ENCODE measurements around the gene RNFT2.

RNFT2 gene

GRCh38 chr12:116839287-116839830 lies 101.2 kb downstream of the RNFT2 start:
- Histone ChIP-seq H3K4me1 (ENCODE audit: control insufficient read depth, insufficient read depth, low read length) (peaks cover 8% of the 10 kb centered on the region; the same call in 1 of the 2 replicates), H3K9me3 (ENCODE audit: control insufficient read depth, insufficient read depth, low read length) (no peaks in the 10 kb centered on the region), H3K4me3 (ENCODE audit: low read depth, low read length) (no peak overlapping the region), H3K27me3 (ENCODE audit: control insufficient read depth, insufficient read depth, low read length) (no peaks in the 10 kb centered on the region), H3K36me3 (ENCODE audit: control insufficient read depth, insufficient read depth, low read length) (peaks cover 12% of the 10 kb centered on the region), H3K27ac (ENCODE audit: low read depth, low read length) (no peak overlapping the region), H3K9ac (ENCODE audit: low read depth, low read length) (no peak overlapping the region)

- no peaks in the 10 kb centered on the region for H3K9me3 ChIP-seq (ENCODE audit: control insufficient read depth, insufficient read depth, low read length)
- no peaks in the 10 kb centered on the region for H3K4me1 ChIP-seq (ENCODE audit: control insufficient read depth, insufficient read depth, low read length)
- H3K27ac ChIP-seq (ENCODE audit: low read depth, low read length): no peak overlapping the region
- H3K4me3 ChIP-seq (ENCODE audit: low read depth, low read length): no peak overlapping the region
- H3K27me3 ChIP-seq (ENCODE audit: control insufficient read depth, insufficient read depth, low read length): no peaks in the 10 kb centered on the region
- H3K9ac ChIP-seq (ENCODE audit: low read depth, low read length): no peak overlapping the region
- no peaks in the 10 kb centered on the region for H3K36me3 ChIP-seq (ENCODE audit: control insufficient read depth, insufficient read depth, low read length)
Measured at GRCh38 chr12:116843085-116843484, 105.0 kb downstream of the RNFT2 start.

GRCh38 chr12:116849216-116849615 lies 111.1 kb downstream of the RNFT2 start:
- no peak overlapping the region for H3K27ac ChIP-seq (ENCODE audit: low read depth, low read length)
- no peaks in the 10 kb centered on the region for H3K27me3 ChIP-seq (ENCODE audit: control insufficient read depth, insufficient read depth, low read length)
- no peak overlapping the region for H3K4me3 ChIP-seq (ENCODE audit: low read depth, low read length)
- no peak overlapping the region for H3K9ac ChIP-seq (ENCODE audit: low read depth, low read length)
- no peaks in the 10 kb centered on the region for H3K9me3 ChIP-seq (ENCODE audit: control insufficient read depth, insufficient read depth, low read length)
- no peaks in the 10 kb centered on the region for H3K4me1 ChIP-seq (ENCODE audit: control insufficient read depth, insufficient read depth, low read length)
- no peaks in the 10 kb centered on the region for H3K36me3 ChIP-seq (ENCODE audit: control insufficient read depth, insufficient read depth, low read length)

GRCh38 chr12:116852303-116852702 lies 114.2 kb downstream of the RNFT2 start:
- Histone ChIP-seq H3K9ac (ENCODE audit: low read depth, low read length) (no peak overlapping the region), H3K36me3 (ENCODE audit: control insufficient read depth, insufficient read depth, low read length) (no peaks in the 10 kb centered on the region)

GRCh38 chr12:116853507-116853906 lies 115.4 kb downstream of the RNFT2 start:
- H3K36me3 ChIP-seq (ENCODE audit: control insufficient read depth, insufficient read depth, low read length): no peaks in the 10 kb centered on the region
- H3K4me1 ChIP-seq (ENCODE audit: control insufficient read depth, insufficient read depth, low read length): peaks cover 4% of the 10 kb centered on the region; the same call in 1 of the 2 replicates
- H3K9me3 ChIP-seq (ENCODE audit: control insufficient read depth, insufficient read depth, low read length): no peaks in the 10 kb centered on the region
- H3K4me3 ChIP-seq (ENCODE audit: low read depth, low read length): no peak overlapping the region
- H3K27ac ChIP-seq (ENCODE audit: low read depth, low read length): no peak overlapping the region
- no peaks in the 10 kb centered on the region for H3K27me3 ChIP-seq (ENCODE audit: control insufficient read depth, insufficient read depth, low read length)
- no peak overlapping the region for H3K9ac ChIP-seq (ENCODE audit: low read depth, low read length)

More at GRCh38 chr12:116852303-116852702, 114.2 kb downstream of the RNFT2 start:
- Histone ChIP-seq H3K9me3 (ENCODE audit: control insufficient read depth, insufficient read depth, low read length) (no peaks in the 10 kb centered on the region), H3K4me1 (ENCODE audit: control insufficient read depth, insufficient read depth, low read length) (no peaks in the 10 kb centered on the region), H3K27me3 (ENCODE audit: control insufficient read depth, insufficient read depth, low read length) (no peaks in the 10 kb centered on the region), H3K27ac (ENCODE audit: low read depth, low read length) (no peak overlapping the region), H3K4me3 (ENCODE audit: low read depth, low read length) (no peak overlapping the region)

GRCh38 chr12:116855744-116856470 lies 117.8 kb downstream of the RNFT2 start:
- Histone ChIP-seq H3K4me3 (ENCODE audit: low read depth, low read length) (no peak overlapping the region), H3K4me1 (ENCODE audit: control insufficient read depth, insufficient read depth, low read length) (peaks cover 12% of the 10 kb centered on the region), H3K27ac (ENCODE audit: low read depth, low read length) (no peak overlapping the region), H3K27me3 (ENCODE audit: control insufficient read depth, insufficient read depth, low read length) (no peaks in the 10 kb centered on the region), H3K9me3 (ENCODE audit: control insufficient read depth, insufficient read depth, low read length) (no peaks in the 10 kb centered on the region), H3K9ac (ENCODE audit: low read depth, low read length) (no peak overlapping the region), H3K36me3 (ENCODE audit: control insufficient read depth, insufficient read depth, low read length) (no peaks in the 10 kb centered on the region)

GRCh38 chr12:116856729-116857128 lies 118.6 kb downstream of the RNFT2 start:
- H3K27me3 ChIP-seq (ENCODE audit: control insufficient read depth, insufficient read depth, low read length): no peaks in the 10 kb centered on the region
- H3K9me3 ChIP-seq (ENCODE audit: control insufficient read depth, insufficient read depth, low read length): no peaks in the 10 kb centered on the region
- no peak overlapping the region for H3K9ac ChIP-seq (ENCODE audit: low read depth, low read length)
- peaks cover 12% of the 10 kb centered on the region for H3K4me1 ChIP-seq (ENCODE audit: control insufficient read depth, insufficient read depth, low read length)
- no peak overlapping the region for H3K4me3 ChIP-seq (ENCODE audit: low read depth, low read length)
- H3K36me3 ChIP-seq (ENCODE audit: control insufficient read depth, insufficient read depth, low read length): no peaks in the 10 kb centered on the region
- no peak overlapping the region for H3K27ac ChIP-seq (ENCODE audit: low read depth, low read length)

GRCh38 chr12:116859079-116859478 lies 121.0 kb downstream of the RNFT2 start:
- Histone ChIP-seq H3K4me1 (ENCODE audit: control insufficient read depth, insufficient read depth, low read length) (peaks cover 12% of the 10 kb centered on the region), H3K9ac (ENCODE audit: low read depth, low read length) (no peak overlapping the region), H3K4me3 (ENCODE audit: low read depth, low read length) (no peak overlapping the region), H3K36me3 (ENCODE audit: control insufficient read depth, insufficient read depth, low read length) (no peaks in the 10 kb centered on the region), H3K27me3 (ENCODE audit: control insufficient read depth, insufficient read depth, low read length) (no peaks in the 10 kb centered on the region), H3K27ac (ENCODE audit: low read depth, low read length) (no peak overlapping the region), H3K9me3 (ENCODE audit: control insufficient read depth, insufficient read depth, low read length) (no peaks in the 10 kb centered on the region)

- Histone ChIP-seq H3K4me1 (ENCODE audit: control insufficient read depth, insufficient read depth, low read length) (peaks cover 12% of the 10 kb centered on the region), H3K36me3 (ENCODE audit: control insufficient read depth, insufficient read depth, low read length) (no peaks in the 10 kb centered on the region), H3K9ac (ENCODE audit: low read depth, low read length) (no peak overlapping the region), H3K4me3 (ENCODE audit: low read depth, low read length) (no peak overlapping the region), H3K27ac (ENCODE audit: low read depth, low read length) (no peak overlapping the region), H3K9me3 (ENCODE audit: control insufficient read depth, insufficient read depth, low read length) (no peaks in the 10 kb centered on the region), H3K27me3 (ENCODE audit: control insufficient read depth, insufficient read depth, low read length) (no peaks in the 10 kb centered on the region)
Measured at GRCh38 chr12:116860263-116860662, 122.1 kb downstream of the RNFT2 start.

GRCh38 chr12:116861320-116861719 lies 123.2 kb downstream of the RNFT2 start:
- no peaks in the 10 kb centered on the region for H3K27me3 ChIP-seq (ENCODE audit: control insufficient read depth, insufficient read depth, low read length)
- H3K4me3 ChIP-seq (ENCODE audit: low read depth, low read length): no peak overlapping the region
- H3K36me3 ChIP-seq (ENCODE audit: control insufficient read depth, insufficient read depth, low read length): no peaks in the 10 kb centered on the region
- peaks cover 12% of the 10 kb centered on the region for H3K4me1 ChIP-seq (ENCODE audit: control insufficient read depth, insufficient read depth, low read length)
- no peaks in the 10 kb centered on the region for H3K9me3 ChIP-seq (ENCODE audit: control insufficient read depth, insufficient read depth, low read length)
- no peak overlapping the region for H3K27ac ChIP-seq (ENCODE audit: low read depth, low read length)
- H3K9ac ChIP-seq (ENCODE audit: low read depth, low read length): no peak overlapping the region

- H3K36me3 ChIP-seq (ENCODE audit: control insufficient read depth, insufficient read depth, low read length): no peaks in the 10 kb centered on the region
- H3K4me3 ChIP-seq (ENCODE audit: low read depth, low read length): no peak overlapping the region
- no peaks in the 10 kb centered on the region for H3K27me3 ChIP-seq (ENCODE audit: control insufficient read depth, insufficient read depth, low read length)
- no peak overlapping the region for H3K27ac ChIP-seq (ENCODE audit: low read depth, low read length)
- no peaks in the 10 kb centered on the region for H3K9me3 ChIP-seq (ENCODE audit: control insufficient read depth, insufficient read depth, low read length)
- H3K4me1 ChIP-seq (ENCODE audit: control insufficient read depth, insufficient read depth, low read length): peaks cover 12% of the 10 kb centered on the region
- H3K9ac ChIP-seq (ENCODE audit: low read depth, low read length): no peak overlapping the region
Measured at GRCh38 chr12:116862167-116862566, 124.1 kb downstream of the RNFT2 start.
